HepG2 (cell line): Measurements from ENCODE around the gene MYO7B. TPM values are rescaled to one million over a fixed set of nuclear protein-coding genes. Genes with fewer than 3 reads are reported as not detected.

Experiments
- ATAC-seq: fragments of 200-7000 bp; cut with Tn5 transposase; 3 replicates; pipeline ENCODE4 v1.9.1; 2020; ENCODE audit warnings: mild to moderate bottlenecking, moderate library complexity
- BruUV-seq: library from RNA; stranded (reverse); fragments of 400-500 nt; replicated peaks from 2 replicates; lab custom pipeline; 2021; lab: Mats Ljungman, UMichigan
- CTCF ChIA-PET: fragments of 300-600 bp; formaldehyde crosslinking; extraction: SDS; loops from one replicate; lab custom pipeline; 2021; ENCODE audit warnings: low total read pairs, inconsistent platforms, low intra/inter-chr PET ratio; lab: Yijun Ruan, JAX
- POLR2A ChIA-PET: fragments of 350-600 bp; sonication (Branson Sonifier 250); formaldehyde crosslinking; loops from one replicate; lab custom pipeline; 2020; ENCODE audit warnings: antibody characterized with exemption, inconsistent platforms; lab: Yijun Ruan, JAX
- DNase-seq: peaks from one replicate; pipeline ENCODE4 v3.0.0-alpha.2; 2015; ENCODE audit warnings: low spot score
- FAIRE-seq: peaks from 3 replicates; lab custom pipeline; 2011; peaks lifted over from hg19 to GRCh38; lab: Jason Lieb, UNC
- H2AFZ ChIP-seq: one replicate; pipeline ENCODE4 v1.6.1; 2011; ENCODE audit warnings: low read length, inconsistent platforms
- H3K27ac ChIP-seq: fragments of 300-600 bp; 3 replicates; pipeline ENCODE4 v1.8.0; 2011; ENCODE audit warnings: mixed run types, mild to moderate bottlenecking, mixed read lengths, low read length, inconsistent platforms; ENCODE audit not compliant: insufficient read depth; ENCODE audit errors: extremely low read length
- H3K27me3 ChIP-seq, 2 experiments: fragments of 200-600 bp in 1 of 2; 2 replicates in 1 of 2; 3 replicates in 1 of 2; pipeline versions ENCODE4 v1.6.0 to v1.8.0; 2011; ENCODE audit warnings: low read length in 2 of 2, mild to moderate bottlenecking in 2 of 2, moderate library complexity in 2 of 2, inconsistent platforms in 1 of 2; ENCODE audit not compliant: insufficient read depth in 2 of 2, control insufficient read depth in 1 of 2
- H3K36me3 ChIP-seq, 2 experiments: fragments of 200-600 bp in 1 of 2; replicated peaks in 1 of 2; 2 replicates in 1 of 2; 3 replicates in 1 of 2; pipeline versions ENCODE4 v1.5.1 to v1.8.0; 2011; ENCODE audit warnings: low read length in 2 of 2, inconsistent platforms in 1 of 2; ENCODE audit not compliant: insufficient read depth in 2 of 2, control insufficient read depth in 1 of 2
- H3K4me1 ChIP-seq: 2 replicates; pipeline ENCODE4 v1.5.1; 2012; ENCODE audit warnings: low read length, inconsistent platforms; ENCODE audit not compliant: insufficient read depth
- H3K4me2 ChIP-seq: 2 replicates; pipeline ENCODE4 v1.6.0; 2011; ENCODE audit warnings: low read depth, low read length, inconsistent platforms
- H3K4me3 ChIP-seq, 3 experiments: fragments of 200-600 bp in 1 of 3; sonication (generic), shearing (Covaris generic) in 1 of 3; replicated peaks in 1 of 3; 2 replicates each; pipeline ENCODE4 v1.5.1; 2011 to 2016; ENCODE audit warnings: low read length in 3 of 3, inconsistent platforms in 2 of 3, low read depth in 2 of 3, mild to moderate bottlenecking in 2 of 3, control low read depth in 1 of 3, mixed read lengths in 1 of 3; ENCODE audit not compliant: insufficient read depth in 1 of 3
- H3K79me2 ChIP-seq: one replicate; pipeline ENCODE4 v1.6.1; 2011; ENCODE audit warnings: low read length, inconsistent platforms; ENCODE audit not compliant: insufficient read depth
- H3K9ac ChIP-seq: 2 replicates; pipeline ENCODE4 v1.6.0; 2011; ENCODE audit warnings: mild to moderate bottlenecking, low read depth, low read length, inconsistent platforms; ENCODE audit not compliant: insufficient read depth
- H3K9me3 ChIP-seq: 2 replicates; pipeline ENCODE4 v1.5.1; 2012; ENCODE audit warnings: mild to moderate bottlenecking, low read length
- H4K20me1 ChIP-seq: 2 replicates; pipeline ENCODE4 v1.6.0; 2011; ENCODE audit warnings: inconsistent platforms, mild to moderate bottlenecking, low read length, moderate library complexity; ENCODE audit not compliant: insufficient read depth
- DNMT1 ChIP-seq: sonication (generic); formaldehyde crosslinking; IDR thresholded peaks from 2 replicates; pipeline ENCODE4 v1.5.1; 2020; ENCODE audit warnings: mild to moderate bottlenecking, missing genetic modification reagents
- PAX8 ChIP-seq: sonication (generic); formaldehyde crosslinking; IDR thresholded peaks from 2 replicates; pipeline ENCODE4 v1.8.0; 2022; ENCODE audit warnings: mild to moderate bottlenecking, missing genetic modification reagents, borderline replicate concordance
- REPIN1 ChIP-seq: sonication (generic); formaldehyde crosslinking; IDR thresholded peaks from 2 replicates; pipeline ENCODE4 v1.8.0; 2022; ENCODE audit warnings: missing genetic modification reagents, low read depth, mild to moderate bottlenecking, borderline replicate concordance
- XBP1 ChIP-seq: sonication (generic); formaldehyde crosslinking; IDR thresholded peaks from 2 replicates; pipeline ENCODE4 v1.5.0; 2020; ENCODE audit warnings: missing genetic modification reagents
- WGBS: methylation state at CpG from one replicate; pipeline ENCODE4 v1.1.6; 2017; ENCODE audit warnings: low lambda C conversion rate; 5-methylcytosine and 5-hydroxymethylcytosine counted together
- in situ Hi-C: cut with HindIII; loops from 2 replicates; pipeline ENCODE4 v1.10.0; 2017; ENCODE audit warnings: low pct_unique_long_range_greater_than_20kb; ENCODE audit not compliant: extremely low pct_ligation_motif_present
- intact Hi-C: fragments of 100-400 bp; cut with micrococcal nuclease; formaldehyde crosslinking; loops from one replicate; pipeline ENCODE4 v1.10.0; 2022; ENCODE audit not compliant: unreplicated experiment
- polyA plus RNA-seq, 8 experiments: library from polyadenylated mRNA; depleted of rRNA in 3 of 8; stranded (reverse) in 7 of 8; unstranded in 1 of 8; fragments of >200 nt; fragmentation: Illumina TruSeq in 4 of 8; extraction: Trizol in 4 of 8; gene quantifications; 2 replicates each; pipeline versions ENCODE4 v1.2.1 to v1.2.3, GENCODE V29; 2011 to 2016; ENCODE audit warnings: low read depth in 4 of 8, missing spikeins in 1 of 8, mixed read lengths in 1 of 8; ENCODE audit not compliant: insufficient read depth in 1 of 8
- total RNA-seq, 5 experiments: library from RNA; depleted of rRNA; stranded (reverse); fragments of >200 nt; fragmentation: Illumina TruSeq; extraction: Trizol; gene quantifications; 2 replicates each; pipeline ENCODE4 v1.2.3, GENCODE V29; 2016; ENCODE audit warnings: low read depth in 1 of 5
- TF ChIP-seq, protein P1 (sequence below): IDR thresholded peaks from 2 replicates; pipeline ENCODE4 v1.6.1; 2016; ENCODE audit warnings: low read depth, missing genetic modification reagents, missing compliant biosample characterization
- TF ChIP-seq, protein P2 (sequence below): sonication (generic); formaldehyde crosslinking; IDR thresholded peaks from 2 replicates; pipeline ENCODE4 v1.5.1; 2020; ENCODE audit warnings: mild to moderate bottlenecking, missing genetic modification reagents, moderate library complexity

Gene MYO7B
- total and polyA plus RNA-seq, 2 of the 13 experiments (the other 11 are each of a cell fraction or from before 2014, with no cell fraction given): not detected

DNA sequence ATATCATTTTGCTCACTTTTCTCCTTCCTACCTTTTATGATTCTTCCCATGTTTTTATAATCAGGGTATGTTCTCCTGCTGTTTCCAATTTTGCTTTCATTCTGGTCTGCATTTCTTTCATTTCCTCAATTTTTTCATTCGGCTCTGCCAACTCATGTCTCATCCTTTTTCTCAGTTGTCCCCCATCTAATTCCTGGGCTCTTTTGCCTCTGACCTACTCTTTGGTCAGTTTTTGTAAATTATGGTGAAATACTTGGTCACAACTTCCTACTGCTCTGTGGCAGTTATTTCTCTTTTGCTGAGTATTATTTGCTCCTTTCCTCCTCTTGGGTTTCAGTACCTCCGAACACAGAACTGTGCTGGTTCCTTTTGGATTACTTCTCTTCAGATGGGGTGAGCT lies 27.5 kb downstream of the MYO7B start (continued):
- no peak for TF ChIP-seq DNMT1
- TF ChIP-seq, protein P1, sequence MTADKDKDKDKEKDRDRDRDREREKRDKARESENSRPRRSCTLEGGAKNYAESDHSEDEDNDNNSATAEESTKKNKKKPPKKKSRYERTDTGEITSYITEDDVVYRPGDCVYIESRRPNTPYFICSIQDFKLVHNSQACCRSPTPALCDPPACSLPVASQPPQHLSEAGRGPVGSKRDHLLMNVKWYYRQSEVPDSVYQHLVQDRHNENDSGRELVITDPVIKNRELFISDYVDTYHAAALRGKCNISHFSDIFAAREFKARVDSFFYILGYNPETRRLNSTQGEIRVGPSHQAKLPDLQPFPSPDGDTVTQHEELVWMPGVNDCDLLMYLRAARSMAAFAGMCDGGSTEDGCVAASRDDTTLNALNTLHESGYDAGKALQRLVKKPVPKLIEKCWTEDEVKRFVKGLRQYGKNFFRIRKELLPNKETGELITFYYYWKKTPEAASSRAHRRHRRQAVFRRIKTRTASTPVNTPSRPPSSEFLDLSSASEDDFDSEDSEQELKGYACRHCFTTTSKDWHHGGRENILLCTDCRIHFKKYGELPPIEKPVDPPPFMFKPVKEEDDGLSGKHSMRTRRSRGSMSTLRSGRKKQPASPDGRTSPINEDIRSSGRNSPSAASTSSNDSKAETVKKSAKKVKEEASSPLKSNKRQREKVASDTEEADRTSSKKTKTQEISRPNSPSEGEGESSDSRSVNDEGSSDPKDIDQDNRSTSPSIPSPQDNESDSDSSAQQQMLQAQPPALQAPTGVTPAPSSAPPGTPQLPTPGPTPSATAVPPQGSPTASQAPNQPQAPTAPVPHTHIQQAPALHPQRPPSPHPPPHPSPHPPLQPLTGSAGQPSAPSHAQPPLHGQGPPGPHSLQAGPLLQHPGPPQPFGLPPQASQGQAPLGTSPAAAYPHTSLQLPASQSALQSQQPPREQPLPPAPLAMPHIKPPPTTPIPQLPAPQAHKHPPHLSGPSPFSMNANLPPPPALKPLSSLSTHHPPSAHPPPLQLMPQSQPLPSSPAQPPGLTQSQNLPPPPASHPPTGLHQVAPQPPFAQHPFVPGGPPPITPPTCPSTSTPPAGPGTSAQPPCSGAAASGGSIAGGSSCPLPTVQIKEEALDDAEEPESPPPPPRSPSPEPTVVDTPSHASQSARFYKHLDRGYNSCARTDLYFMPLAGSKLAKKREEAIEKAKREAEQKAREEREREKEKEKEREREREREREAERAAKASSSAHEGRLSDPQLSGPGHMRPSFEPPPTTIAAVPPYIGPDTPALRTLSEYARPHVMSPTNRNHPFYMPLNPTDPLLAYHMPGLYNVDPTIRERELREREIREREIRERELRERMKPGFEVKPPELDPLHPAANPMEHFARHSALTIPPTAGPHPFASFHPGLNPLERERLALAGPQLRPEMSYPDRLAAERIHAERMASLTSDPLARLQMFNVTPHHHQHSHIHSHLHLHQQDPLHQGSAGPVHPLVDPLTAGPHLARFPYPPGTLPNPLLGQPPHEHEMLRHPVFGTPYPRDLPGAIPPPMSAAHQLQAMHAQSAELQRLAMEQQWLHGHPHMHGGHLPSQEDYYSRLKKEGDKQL (CRISPR knock-in tag): no peak
- TF ChIP-seq REPIN1: no peak
- TF ChIP-seq XBP1 (CRISPR knock-in tag): no peak

DNA sequence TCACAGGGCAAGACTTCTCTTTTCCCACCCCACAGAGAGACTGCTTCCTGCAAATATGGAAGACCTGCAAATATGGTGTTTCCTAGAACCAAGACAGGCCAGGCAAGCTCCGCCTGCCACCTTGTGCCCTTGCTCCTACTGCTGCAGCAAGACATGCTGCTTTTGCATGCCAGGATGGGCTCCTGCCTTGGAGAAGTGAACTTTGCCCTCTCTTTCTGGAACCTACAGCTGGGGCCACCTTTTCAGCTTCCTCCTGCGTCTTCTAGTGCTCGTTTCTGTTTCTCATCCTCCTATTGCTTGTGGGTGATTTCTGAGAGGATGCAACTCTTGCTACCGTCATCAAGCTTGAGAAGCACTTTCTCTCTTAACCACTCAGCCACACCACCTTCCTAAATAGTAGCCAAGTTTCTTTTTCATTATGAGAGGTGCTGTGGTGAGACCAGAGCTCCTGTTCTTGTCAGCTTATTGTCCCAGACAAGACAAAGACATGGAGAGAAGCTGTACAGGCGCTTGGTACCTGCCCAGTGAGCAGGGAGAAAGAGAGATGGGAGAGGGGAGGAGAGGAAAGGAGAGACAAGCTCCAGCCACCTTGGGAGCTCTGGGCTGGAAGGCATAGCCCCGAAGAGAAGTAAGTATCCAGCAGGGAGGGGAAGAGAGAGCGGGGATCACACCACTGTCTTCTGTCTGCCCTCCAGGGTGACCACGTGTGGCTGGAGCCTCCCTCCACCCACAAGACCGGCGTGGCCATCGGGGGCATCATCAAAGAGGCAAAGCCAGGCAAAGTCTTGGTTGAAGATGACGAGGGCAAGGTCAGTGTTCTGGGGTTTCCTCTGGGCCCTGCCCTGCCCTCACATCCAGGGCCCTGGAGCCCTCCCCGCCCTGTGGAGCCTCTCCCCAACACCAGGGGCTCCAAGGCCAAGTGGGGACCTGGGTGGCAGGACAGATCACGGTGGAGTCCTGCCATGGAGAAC lies 28.3 kb downstream of the MYO7B start:
- H2AFZ ChIP-seq: no peak overlapping the region
- peaks cover 27% of the 10 kb centered on the region for H3K4me1 ChIP-seq
- ChIA-PET CTCF (no interaction called here), POLR2A (no interaction called here)
- H3K27me3 ChIP-seq: peaks cover 7 to 75% of the 10 kb centered on the region in 2 experiments; a peak in 4 of 5 replicates
- no peaks in the 10 kb centered on the region for H3K36me3 ChIP-seq
- TF ChIP-seq, protein P2, sequence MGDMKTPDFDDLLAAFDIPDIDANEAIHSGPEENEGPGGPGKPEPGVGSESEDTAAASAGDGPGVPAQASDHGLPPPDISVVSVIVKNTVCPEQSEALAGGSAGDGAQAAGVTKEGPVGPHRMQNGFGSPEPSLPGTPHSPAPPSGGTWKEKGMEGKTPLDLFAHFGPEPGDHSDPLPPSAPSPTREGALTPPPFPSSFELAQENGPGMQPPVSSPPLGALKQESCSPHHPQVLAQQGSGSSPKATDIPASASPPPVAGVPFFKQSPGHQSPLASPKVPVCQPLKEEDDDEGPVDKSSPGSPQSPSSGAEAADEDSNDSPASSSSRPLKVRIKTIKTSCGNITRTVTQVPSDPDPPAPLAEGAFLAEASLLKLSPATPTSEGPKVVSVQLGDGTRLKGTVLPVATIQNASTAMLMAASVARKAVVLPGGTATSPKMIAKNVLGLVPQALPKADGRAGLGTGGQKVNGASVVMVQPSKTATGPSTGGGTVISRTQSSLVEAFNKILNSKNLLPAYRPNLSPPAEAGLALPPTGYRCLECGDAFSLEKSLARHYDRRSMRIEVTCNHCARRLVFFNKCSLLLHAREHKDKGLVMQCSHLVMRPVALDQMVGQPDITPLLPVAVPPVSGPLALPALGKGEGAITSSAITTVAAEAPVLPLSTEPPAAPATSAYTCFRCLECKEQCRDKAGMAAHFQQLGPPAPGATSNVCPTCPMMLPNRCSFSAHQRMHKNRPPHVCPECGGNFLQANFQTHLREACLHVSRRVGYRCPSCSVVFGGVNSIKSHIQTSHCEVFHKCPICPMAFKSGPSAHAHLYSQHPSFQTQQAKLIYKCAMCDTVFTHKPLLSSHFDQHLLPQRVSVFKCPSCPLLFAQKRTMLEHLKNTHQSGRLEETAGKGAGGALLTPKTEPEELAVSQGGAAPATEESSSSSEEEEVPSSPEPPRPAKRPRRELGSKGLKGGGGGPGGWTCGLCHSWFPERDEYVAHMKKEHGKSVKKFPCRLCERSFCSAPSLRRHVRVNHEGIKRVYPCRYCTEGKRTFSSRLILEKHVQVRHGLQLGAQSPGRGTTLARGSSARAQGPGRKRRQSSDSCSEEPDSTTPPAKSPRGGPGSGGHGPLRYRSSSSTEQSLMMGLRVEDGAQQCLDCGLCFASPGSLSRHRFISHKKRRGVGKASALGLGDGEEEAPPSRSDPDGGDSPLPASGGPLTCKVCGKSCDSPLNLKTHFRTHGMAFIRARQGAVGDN: 0 out of 2 replicates have a peak, but pooled peaks have one; percentile 11
- TF ChIP-seq PAX8 (CRISPR knock-in tag): no peak
- ATAC-seq (no peak), FAIRE-seq (no peak), DNase-seq (no peak)
- H3K9me3 ChIP-seq: no peaks in the 10 kb centered on the region
- intact Hi-C loops: loop anchor here (5.0 kb wide), 1 partner anchor 366 kb away; no protein-coding TSS in a partner anchor
- no TSS peak for BruUV-seq
- in situ Hi-C loops: no loop called here
- H3K4me3 ChIP-seq: no peak overlapping the region
- H3K4me2 ChIP-seq: no peak overlapping the region; the same call in 1 of the 2 replicates
- H4K20me1 ChIP-seq: no peaks in the 10 kb centered on the region
- 35% methylated on average over 14 of the region's 14 CpGs for WGBS
- H3K79me2 ChIP-seq: no peaks in the 10 kb centered on the region
- H3K27ac ChIP-seq: no peak overlapping the region
- H3K9ac ChIP-seq: no peak overlapping the region
